HG02938 (cell line): ENCODE data around the gene MRPL51.
A peak's percentile ranks its signal among the peaks of the same experiment; 100 is the strongest.
"Not testable (repeated sequence)": the region's sequence is repeated elsewhere in the genome, so short reads cannot be mapped to it uniquely, and the experiment has no call there.

Experiments used
- ATAC-seq: cut with Tn5 transposase; IDR thresholded peaks from one replicate; pipeline ENCODE4 v1.9.1; 2021; ENCODE audit warnings: mild to moderate bottlenecking, moderate library complexity; ENCODE audit not compliant: unreplicated experiment

Gene MRPL51

GRCh38 chr12:6492838-6493496, at the start of gene MRPL51:
MRPL51 (minus strand) TSS chr12:6493262; CDS start chr12:6493136, 126 bp downstream.
- ATAC-seq = peak; percentile 62

DNA sequence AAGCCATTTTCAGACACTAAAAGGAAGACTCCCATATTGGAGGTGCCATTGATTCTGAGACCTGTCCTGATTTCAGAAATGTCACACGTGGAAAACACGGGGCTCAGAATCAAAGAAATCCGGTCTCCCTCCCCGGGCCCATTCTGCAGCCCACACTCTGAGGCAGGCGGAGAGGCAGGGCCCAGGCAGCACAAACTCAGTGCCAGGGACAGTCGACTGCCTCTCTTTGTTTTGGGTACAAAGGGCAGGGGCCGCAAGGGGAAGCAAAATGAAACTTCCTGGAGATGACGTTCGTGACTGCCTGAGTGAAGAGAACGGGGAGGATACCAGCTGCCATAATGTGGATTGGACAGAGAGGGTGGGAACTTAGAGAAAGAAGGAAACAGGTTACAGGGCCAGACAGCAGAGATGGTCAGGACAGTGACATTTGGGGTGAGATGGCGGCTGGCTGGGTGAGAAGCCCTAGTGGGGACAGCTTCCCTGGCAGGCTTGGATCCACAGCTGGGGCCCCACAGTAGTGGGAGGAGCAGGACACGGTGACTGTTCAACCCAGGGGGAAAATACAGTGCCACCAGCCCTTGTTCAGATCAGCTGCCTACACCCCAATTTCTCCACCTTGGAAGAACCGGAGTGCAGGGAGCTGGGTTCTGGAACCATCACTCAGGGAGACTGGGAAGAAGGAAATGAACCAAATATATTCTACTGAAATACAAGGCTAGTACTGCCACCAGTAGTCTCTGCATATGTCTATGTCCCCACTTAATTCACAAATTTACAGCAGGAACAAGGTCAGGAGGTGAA, 49.3 kb upstream of the MRPL51 start:
- no peak for ATAC-seq

- no peak for ATAC-seq
Measured at GRCh38 chr12:6541371-6542165, 48.5 kb upstream of the MRPL51 start.

DNA sequence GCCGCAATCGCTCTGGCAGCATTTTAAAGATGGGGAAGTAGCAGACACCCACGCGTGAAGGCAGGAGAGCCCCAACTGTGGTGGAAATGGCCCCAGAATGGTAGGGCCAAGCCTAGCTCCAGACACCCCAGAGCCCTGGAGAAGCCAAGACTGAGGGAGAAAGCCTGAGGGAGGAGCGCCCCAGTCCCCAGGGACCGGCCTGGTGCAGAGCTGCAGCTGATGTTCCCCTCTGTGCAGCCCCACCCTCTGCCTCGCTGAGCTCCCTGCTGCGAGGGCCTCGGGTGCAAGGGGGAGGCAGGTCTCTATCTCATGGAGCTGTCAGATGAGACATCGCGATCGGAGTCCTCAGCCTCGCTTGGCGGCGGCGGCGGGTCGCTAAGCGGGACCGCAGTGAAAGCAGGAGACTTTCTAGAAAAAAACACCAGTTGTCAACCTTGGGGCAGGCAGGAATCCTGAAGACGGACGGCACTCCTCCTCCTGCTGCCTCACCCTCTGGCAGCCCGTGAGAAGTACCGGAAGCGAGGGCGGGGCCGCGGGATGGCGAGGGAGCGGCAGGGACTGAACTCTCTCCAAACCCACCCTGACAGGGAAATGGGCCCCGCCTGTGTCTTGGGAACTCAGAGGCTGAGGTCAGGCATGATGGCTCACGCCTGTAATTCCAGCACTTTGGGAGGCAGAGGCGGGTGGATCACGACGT, 47.3 kb upstream of the MRPL51 start:
- no peak for ATAC-seq

DNA sequence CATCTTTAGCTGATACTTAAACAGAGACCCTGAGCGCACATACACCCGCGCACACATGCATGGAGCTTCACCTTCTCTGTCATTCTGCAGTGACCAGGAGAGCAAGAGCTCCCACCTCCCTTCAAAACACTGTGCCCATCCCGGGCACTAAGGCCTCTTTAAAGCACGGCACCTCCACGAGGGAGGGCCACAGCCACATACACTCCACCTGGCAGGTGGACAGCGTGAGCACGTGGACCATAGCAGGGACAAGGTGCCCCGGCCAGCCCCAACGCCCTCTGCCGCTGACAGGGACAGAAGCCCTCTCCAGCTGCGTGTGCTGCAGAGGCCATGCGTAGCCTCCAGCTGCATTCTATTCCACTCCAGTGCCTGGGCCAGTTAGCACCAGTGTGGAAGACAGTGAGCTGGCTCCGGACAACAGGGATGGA, 46.7 kb upstream of the MRPL51 start:
- no peak for ATAC-seq

DNA sequence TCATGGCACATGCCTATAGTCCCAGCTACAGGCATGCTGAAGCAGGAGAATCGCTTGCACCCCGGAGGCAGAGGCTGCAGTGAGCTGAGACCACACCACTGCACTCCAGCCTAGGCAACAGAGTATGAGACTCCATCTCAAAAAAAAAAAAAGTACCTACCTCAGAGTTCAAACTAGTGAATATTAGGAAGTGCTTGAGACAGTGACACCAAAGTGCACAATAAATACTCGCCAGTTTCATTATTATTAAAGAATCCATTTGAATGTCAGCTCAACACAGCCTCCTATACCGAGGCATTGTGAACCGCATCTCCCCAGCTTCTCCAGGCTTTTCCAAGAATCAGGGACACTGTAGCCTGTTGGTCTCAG, 46.2 kb upstream of the MRPL51 start:
- no peak for ATAC-seq

DNA sequence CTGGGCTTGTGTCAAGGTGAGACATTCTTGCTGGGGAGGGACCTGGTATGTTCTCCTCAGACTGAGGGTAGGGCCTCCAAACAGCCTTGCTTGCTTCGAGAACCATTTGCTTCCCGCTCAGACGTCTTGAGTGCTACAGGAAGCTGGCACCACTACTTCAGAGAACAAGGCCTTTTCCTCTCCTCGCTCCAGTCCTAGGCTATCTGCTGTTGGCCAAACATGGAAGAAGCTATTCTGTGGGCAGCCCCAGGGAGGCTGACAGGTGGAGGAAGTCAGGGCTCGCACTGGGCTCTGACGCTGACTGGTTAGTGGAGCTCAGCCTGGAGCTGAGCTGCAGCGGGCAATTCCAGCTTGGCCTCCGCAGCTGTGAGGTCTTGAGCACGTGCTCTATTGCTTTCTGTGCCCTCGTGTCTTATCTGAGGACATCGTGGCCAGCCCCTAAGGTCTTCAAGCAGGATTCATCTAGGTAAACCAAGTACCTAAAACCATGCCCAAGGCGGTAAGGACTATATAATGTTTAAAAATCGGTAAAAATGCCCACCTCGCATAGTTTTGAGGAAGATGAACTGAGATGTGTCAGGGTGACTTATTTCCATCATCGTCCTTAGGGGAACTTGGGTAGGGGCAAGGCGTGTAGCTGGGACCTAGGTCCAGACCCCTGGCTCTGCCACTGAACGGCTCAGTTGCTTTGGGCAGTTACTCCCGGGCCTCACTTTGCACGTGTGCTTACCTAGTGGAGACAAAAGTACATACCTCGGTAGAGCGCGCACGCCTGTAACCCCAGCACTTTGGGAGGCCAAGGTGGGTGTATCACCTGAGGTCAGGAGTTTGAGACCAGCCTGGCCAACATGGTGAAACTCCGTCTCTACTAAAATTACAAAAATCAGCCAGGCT, 45.6 kb upstream of the MRPL51 start:
- no peak for ATAC-seq

DNA sequence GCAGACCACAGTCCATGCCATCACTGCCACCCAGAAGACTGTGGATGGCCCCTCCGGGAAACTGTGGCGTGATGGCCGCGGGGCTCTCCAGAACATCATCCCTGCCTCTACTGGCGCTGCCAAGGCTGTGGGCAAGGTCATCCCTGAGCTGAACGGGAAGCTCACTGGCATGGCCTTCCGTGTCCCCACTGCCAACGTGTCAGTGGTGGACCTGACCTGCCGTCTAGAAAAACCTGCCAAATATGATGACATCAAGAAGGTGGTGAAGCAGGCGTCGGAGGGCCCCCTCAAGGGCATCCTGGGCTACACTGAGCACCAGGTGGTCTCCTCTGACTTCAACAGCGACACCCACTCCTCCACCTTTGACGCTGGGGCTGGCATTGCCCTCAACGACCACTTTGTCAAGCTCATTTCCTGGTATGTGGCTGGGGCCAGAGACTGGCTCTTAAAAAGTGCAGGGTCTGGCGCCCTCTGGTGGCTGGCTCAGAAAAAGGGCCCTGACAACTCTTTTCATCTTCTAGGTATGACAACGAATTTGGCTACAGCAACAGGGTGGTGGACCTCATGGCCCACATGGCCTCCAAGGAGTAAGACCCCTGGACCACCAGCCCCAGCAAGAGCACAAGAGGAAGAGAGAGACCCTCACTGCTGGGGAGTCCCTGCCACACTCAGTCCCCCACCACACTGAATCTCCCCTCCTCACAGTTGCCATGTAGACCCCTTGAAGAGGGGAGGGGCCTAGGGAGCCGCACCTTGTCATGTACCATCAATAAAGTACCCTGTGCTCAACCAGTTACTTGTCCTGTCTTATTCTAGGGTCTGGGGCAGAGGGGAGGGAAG, 44.7 kb upstream of the MRPL51 start:
- ATAC-seq = not testable (repeated sequence)

GRCh38 chr12:6536894-6537579, 44.0 kb upstream of the MRPL51 start:
- no peak for ATAC-seq

- ATAC-seq = no peak
Measured at GRCh38 chr12:6535960-6536847, 43.1 kb upstream of the MRPL51 start.

- no peak for ATAC-seq
Measured at GRCh38 chr12:6535697-6535946, 42.6 kb upstream of the MRPL51 start.

DNA sequence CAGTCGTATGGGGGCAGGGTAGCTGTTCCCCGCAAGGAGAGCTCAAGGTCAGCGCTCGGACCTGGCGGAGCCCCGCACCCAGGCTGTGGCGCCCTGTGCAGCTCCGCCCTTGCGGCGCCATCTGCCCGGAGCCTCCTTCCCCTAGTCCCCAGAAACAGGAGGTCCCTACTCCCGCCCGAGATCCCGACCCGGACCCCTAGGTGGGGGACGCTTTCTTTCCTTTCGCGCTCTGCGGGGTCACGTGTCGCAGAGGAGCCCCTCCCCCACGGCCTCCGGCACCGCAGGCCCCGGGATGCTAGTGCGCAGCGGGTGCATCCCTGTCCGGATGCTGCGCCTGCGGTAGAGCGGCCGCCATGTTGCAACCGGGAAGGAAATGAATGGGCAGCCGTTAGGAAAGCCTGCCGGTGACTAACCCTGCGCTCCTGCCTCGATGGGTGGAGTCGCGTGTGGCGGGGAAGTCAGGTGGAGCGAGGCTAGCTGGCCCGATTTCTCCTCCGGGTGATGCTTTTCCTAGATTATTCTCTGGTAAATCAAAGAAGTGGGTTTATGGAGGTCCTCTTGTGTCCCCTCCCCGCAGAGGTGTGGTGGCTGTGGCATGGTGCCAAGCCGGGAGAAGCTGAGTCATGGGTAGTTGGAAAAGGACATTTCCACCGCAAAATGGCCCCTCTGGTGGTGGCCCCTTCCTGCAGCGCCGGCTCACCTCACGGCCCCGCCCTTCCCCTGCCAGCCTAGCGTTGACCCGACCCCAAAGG, 42.1 kb upstream of the MRPL51 start:
- ATAC-seq = no peak

GRCh38 chr12:6534695-6534944, 41.6 kb upstream of the MRPL51 start:
- ATAC-seq = peak; percentile 2

GRCh38 chr12:6533923-6534694, 41.0 kb upstream of the MRPL51 start, which contains the start of gene GAPDH:
GAPDH (plus strand) TSS chr12:6534517; CDS start chr12:6534833, 316 bp downstream.
- ATAC-seq = peak; percentile 49

- ATAC-seq = peak; percentile 4
Measured at GRCh38 chr12:6533653-6533922, 40.5 kb upstream of the MRPL51 start.

DNA sequence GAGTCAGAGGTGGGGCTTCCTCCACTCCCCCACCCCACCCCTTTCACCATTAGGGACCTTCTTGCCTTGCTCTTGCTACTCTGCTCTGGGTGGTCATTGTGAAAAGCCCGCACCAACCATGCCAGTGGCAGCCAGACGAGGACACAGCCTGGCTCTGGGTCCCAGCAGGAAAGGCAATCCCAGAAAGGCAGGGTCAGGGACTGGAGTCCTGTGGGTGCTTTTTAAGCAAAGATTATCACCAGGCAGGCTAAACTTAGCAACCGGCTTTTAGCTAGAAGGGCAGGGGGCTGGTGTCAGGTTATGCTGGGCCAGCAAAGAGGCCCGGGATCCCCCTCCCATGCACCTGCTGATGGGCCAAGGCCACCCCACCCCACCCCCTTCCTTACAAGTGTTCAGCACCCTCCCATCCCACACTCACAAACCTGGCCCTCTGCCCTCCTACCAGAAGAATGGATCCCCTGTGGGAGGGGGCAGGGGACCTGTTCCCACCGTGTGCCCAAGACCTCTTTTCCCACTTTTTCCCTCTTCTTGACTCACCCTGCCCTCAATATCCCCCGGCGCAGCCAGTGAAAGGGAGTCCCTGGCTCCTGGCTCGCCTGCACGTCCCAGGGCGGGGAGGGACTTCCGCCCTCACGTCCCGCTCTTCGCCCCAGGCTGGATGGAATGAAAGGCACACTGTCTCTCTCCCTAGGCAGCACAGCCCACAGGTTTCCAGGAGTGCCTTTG, 40.0 kb upstream of the MRPL51 start:
- peak; percentile 1 for ATAC-seq
